ENCODE measurements around the gene HABP2.

HABP2 gene

DNA sequence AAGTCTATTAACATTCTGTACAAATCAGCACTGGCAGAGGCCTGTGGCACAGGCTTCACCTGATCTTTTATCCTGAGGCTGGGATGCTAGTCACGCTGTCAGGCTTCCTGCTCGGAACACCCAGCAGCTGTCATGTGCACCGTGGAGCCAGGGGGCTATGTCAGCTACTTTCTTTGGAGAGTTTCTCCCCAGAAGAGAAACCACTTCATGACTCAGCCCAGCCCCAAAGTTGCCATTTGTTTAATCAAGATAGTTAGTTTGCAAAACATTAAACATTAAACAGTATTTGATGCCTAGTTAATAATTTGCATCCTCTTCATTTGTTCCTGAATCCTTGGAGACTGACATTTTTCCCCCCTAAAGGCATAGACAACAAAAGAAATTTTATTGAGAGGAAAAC lies at the start of gene HABP2:
Gene HABP2, plus strand, starts transcription at position 353 of the 400 bp plus-strand sequence. CDS start 69 bp downstream, outside the sequence.
- no peak for DNase-seq (ENCODE audit: low read depth)

DNA sequence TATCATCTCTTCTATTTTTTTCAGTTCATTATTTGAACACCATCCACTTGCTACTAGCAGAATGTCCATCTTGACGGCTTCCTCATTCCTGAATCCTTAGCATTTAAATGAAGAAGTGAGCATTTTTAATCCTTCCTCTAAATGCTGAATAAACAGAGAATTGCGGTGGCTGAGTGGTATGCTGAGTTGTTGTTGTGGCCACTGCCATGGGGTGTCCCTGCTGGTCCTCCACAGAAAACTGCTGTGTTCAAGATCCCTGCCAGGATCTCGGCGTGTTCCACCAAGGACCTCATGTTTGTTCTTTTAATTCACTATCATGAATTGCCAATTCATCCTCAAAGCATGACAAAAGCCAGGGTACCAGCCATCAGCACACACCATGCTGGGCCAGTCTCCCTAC lies 48.9 kb upstream of the HABP2 start:
- no peak for DNase-seq (ENCODE audit: low read depth)

GRCh38 chr10:113504423-113504822 lies 48.4 kb upstream of the HABP2 start:
- no peak for DNase-seq (ENCODE audit: low read depth)

GRCh38 chr10:113506476-113506875 lies 46.4 kb upstream of the HABP2 start:
- no peak for DNase-seq (ENCODE audit: low read depth)

DNA sequence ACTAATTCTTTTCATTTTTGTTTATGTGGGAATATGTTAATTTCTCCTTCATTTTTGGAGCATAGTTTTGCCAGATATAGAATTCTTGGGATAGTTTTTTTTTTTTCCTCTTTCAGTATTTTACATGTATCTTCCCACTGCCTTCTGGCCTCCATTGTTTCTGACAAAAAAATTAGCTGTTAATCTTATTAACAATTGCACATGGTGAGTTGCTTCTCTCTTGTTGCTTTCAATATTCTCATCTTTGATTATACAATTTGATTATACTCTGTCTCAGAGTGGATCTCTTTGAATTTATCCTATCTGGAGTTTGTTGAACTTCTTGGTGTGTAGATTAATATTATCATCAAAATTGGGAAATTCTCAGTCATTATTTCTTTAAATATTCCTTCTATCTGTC lies 41.4 kb upstream of the HABP2 start:
- no peak for DNase-seq (ENCODE audit: low read depth)

DNA sequence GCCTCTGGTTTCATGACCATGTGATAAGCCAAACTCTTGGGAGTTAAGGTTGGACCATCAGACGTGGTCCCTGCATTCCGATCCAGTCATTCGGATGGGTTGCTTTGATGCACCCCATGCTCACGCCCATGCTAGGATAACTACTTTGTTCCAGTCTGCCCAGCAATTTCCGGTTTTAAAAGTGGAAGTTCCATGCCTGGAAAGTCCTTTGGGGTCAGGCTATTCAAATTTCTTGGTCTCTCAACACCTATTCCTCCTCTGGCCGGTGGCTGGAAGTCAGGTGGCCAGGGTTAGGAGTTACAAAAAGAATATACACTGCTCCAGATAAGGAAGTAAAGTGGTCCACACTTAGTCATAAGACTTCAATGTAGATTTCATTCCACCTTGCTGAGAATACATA lies 37.7 kb upstream of the HABP2 start:
- no peak for DNase-seq (ENCODE audit: low read depth)

DNA sequence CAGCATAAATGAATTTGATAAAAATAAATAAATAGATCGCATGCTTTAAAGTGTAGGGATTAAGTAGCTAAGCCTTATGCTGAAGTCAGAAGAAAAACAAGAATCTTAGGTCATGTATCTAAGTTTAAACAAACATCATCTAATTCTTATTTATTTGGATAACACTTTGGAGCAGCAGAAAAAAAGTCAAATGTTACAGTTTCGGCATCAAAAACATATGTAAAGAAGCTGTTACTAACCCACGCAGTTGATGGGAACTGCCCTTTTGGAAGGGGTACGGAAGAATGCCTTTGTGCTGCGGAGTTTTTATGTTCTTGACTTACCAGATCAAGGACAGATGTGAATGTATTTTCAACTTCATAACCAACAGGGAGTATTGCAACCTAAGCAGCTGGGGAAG lies 37.3 kb upstream of the HABP2 start:
- DNase-seq (ENCODE audit: low read depth) = no peak

GRCh38 chr10:113516061-113516460 lies 36.8 kb upstream of the HABP2 start:
- no peak for DNase-seq (ENCODE audit: low read depth)

GRCh38 chr10:113517165-113517900 lies 35.5 kb upstream of the HABP2 start:
- no peak for DNase-seq (ENCODE audit: low read depth)

DNA sequence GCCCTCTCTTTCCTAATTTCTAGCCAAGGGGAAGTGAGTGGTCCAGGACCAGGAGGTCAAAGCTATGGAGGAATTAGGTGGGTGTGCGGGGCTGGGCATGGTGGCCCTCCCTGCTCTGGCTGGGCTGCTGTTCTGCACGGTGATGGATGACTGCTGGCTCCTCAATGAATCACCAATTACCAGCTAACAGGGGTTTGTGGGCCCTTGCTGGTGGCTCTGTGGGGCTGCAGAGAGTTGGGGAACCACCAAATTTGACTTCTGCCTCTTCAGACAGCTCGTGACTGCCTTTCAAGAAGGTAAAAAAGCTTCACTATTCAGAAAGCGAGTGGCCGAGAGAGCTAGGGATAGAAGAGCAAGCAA lies 35.0 kb upstream of the HABP2 start:
- no peak for DNase-seq (ENCODE audit: low read depth)

DNA sequence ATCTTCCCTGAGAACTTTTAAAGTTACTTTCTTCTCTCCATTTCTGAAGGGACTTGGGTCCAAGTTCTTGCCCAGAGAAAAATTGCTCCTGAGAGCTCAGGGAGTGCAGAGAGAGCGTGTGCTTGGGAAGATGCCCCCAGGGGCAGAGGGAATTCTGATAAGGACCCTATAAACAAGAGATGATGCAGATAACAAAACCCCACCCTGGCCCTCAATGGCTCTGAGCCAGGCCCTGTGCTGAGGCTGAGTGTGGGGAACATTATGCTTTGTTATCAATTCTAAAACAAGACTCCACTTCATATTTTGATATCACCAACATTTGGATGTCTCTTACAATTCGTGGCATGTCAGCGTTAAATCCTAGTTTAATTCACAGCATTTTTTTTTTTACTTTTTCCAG lies 34.4 kb upstream of the HABP2 start:
- no peak for DNase-seq (ENCODE audit: low read depth)

DNA sequence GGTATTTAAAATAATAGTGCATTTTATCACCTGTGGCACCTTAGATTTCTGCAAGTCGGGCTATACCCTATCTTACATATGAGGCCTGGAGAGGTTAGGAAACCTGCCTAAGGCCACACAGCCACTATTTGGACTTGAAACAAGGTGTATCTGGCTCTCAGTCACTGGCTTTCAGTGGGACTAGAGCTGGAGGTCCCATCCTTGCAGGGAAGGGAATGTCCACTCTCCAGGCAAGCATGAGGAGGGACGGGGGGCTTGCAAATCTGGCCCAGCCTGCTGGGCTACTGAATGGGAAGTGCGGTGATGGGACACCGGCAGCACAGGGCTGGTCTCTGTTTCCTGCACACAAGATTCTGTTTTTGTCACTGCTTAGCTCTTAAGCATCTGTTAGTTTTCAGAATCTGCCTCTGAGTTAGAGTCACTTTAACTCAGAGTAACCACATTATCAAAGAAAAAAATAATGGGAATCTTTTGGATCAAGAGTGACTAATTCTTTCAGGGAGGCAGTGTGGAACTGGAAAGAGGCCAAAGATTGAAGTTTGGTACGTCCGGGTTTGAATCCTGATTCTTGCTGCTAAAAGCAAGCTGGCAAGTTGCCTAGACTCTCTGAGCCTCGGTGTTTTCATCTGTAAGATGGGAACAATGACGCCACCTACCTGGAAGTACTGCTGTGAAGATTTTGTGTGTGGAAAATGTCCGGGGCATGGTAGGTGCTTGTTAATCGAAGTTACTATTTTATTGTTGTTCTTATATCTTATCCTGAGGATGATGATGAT lies 33.8 kb upstream of the HABP2 start:
- DNase-seq (ENCODE audit: low read depth) = no peak

- DNase-seq (ENCODE audit: low read depth) = no peak
Observed at GRCh38 chr10:113519681-113520115, 33.2 kb upstream of the HABP2 start.

- DNase-seq (ENCODE audit: low read depth) = no peak
Observed at GRCh38 chr10:113520261-113520660, 32.6 kb upstream of the HABP2 start.

- DNase-seq (ENCODE audit: low read depth) = no peak
Observed at GRCh38 chr10:113520690-113521474, 32.0 kb upstream of the HABP2 start.

DNA sequence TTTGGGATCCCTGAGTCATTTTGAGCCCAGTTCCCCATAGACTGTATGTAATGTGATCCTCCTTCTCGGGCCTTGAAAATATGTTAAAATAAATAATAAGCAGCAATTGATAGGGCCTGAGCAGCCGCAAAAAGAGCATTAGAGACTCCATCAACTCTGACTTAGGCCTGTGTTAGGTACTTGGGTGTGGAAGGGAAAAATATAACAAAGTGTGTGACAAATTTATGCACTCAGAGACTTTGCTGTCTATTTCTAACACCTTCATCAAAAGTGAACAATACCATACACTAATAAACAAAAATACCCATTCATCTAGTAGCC lies 31.4 kb upstream of the HABP2 start:
- no peak for DNase-seq (ENCODE audit: low read depth)

GRCh38 chr10:113522460-113522859 lies 30.4 kb upstream of the HABP2 start:
- no peak for DNase-seq (ENCODE audit: low read depth)

DNA sequence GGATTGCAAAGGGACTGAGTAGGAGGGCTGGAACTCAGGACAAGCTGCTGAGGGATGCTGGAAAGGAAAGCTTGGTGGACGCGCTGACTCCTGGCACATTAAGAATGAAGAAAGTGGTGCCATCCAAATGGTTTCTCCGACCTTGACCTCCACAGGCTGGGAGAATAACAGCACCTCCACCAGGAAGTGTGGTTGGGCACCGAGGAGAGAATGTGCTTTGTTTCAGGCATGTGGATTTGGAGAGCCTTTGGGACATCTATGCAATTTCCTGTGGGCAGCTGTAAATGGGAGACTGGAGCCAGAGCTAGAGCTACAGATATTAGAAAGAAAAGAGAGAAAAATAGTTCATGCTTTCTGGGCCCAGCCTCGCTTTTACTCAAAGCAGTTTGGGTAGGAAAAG lies 29.8 kb upstream of the HABP2 start:
- no peak for DNase-seq (ENCODE audit: low read depth)

- no peak for DNase-seq (ENCODE audit: low read depth)
Observed at GRCh38 chr10:113523628-113524027, 29.2 kb upstream of the HABP2 start.

DNA sequence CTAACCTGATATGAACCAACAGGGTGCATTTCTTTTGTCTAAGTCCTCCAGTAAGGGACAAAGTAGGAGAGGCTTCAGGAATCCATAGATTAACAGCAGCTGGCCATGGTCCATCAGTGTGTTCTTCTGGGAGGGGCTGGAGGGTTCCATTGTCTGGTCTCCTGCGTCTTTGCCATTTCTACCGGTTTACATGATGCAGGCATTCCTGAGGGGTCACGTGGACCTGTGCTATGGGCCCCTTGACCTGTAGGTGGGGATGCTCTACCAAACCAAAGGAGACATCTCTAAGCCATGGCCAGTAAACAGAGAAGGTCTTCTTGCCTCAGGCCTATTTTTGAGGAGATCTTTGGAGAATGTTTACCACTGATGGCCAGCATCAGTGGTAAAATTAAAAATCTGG lies 28.7 kb upstream of the HABP2 start:
- no peak for DNase-seq (ENCODE audit: low read depth)

- DNase-seq (ENCODE audit: low read depth) = no peak
Observed at GRCh38 chr10:113524539-113525490, 28.0 kb upstream of the HABP2 start.

DNA sequence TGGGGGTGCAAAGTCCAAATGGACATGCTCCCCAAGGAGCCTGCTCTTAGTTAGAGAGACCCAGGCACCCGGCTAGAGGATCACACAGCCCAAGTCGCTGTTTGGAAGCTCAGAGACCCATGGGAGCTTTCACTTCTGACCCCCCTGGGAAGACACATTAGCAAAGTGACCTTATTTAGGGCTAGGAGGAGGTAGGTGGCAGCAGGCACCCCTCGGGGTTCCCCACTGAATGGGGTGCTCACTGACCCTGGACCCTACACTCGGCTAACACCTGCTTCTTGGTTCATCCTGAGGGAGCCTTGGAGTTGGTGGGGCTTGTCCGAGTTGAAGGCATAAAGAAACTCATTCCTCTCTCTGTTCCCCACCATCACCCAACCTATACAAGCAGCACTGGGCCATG lies 27.1 kb upstream of the HABP2 start:
- DNase-seq (ENCODE audit: low read depth) = no peak
